ENCODE results near the gene AMMECR1. TPM values are rescaled to one million over a fixed set of nuclear protein-coding genes. Genes with fewer than 3 reads are reported as not detected.
A peak's percentile ranks its signal among the peaks of the same experiment; 100 is the strongest.
"Not testable (repeated sequence)": the region's sequence is repeated elsewhere in the genome, so short reads cannot be mapped to it uniquely, and the experiment has no call there.

AMMECR1 gene
- polyA plus RNA-seq, 2 donors, result 5.8 to 6.9 TPM

- peaks cover 0 to 1% of the 10 kb centered on the region in 2 donors for H3K27me3 ChIP-seq (ENCODE audit: control insufficient read depth in 1 of 2, insufficient read depth in 2 of 2, low read length in 2 of 2)
- H3K4me3 ChIP-seq (ENCODE audit: low read depth in 1 of 2, low read length in 2 of 2), result no peak overlapping the region
- no peak overlapping the region for H3K27ac ChIP-seq (ENCODE audit: low read depth in 2 of 2, low read length in 1 of 2)
- 68 to 70% methylated on average over 2 of the region's 2 CpGs for WGBS, 2 donors
- H3K9me3 ChIP-seq (ENCODE audit: control insufficient read depth in 2 of 2, insufficient read depth in 1 of 2, low read depth in 1 of 2, low read length in 1 of 2), result no peaks in the 10 kb centered on the region
- H3K36me3 ChIP-seq (ENCODE audit: control insufficient read depth in 2 of 2, insufficient read depth in 2 of 2, low read length in 1 of 2), result no peaks in the 10 kb centered on the region
- H3K4me1 ChIP-seq (ENCODE audit: control insufficient read depth in 2 of 2, insufficient read depth in 2 of 2, low read length in 1 of 2), result no peaks in the 10 kb centered on the region
Measured at GRCh38 chrX:110159865-110160264, 158.0 kb downstream of the AMMECR1 start.

- no peaks in the 10 kb centered on the region for H3K9me3 ChIP-seq (ENCODE audit: control insufficient read depth in 2 of 2, insufficient read depth in 1 of 2, low read depth in 1 of 2, low read length in 1 of 2)
- peaks cover 0 to 6% of the 10 kb centered on the region in 2 donors for H3K27me3 ChIP-seq (ENCODE audit: control insufficient read depth in 1 of 2, insufficient read depth in 2 of 2, low read length in 2 of 2)
- 59 to 78% methylated on average over 7 of the region's 7 CpGs for WGBS, 2 donors
- H3K36me3 ChIP-seq (ENCODE audit: control insufficient read depth in 2 of 2, insufficient read depth in 2 of 2, low read length in 1 of 2), result no peaks in the 10 kb centered on the region
- H3K4me3 ChIP-seq (ENCODE audit: low read depth in 1 of 2, low read length in 2 of 2), result no peak overlapping the region
- no peak overlapping the region for H3K27ac ChIP-seq (ENCODE audit: low read depth in 2 of 2, low read length in 1 of 2)
- H3K4me1 ChIP-seq (ENCODE audit: control insufficient read depth in 2 of 2, insufficient read depth in 2 of 2, low read length in 1 of 2), result no peaks in the 10 kb centered on the region
Measured at GRCh38 chrX:110159235-110159634, 158.7 kb downstream of the AMMECR1 start.

- Histone ChIP-seq H3K4me1 (ENCODE audit: control insufficient read depth in 2 of 2, insufficient read depth in 2 of 2, low read length in 1 of 2) (no peaks in the 10 kb centered on the region), H3K36me3 (ENCODE audit: control insufficient read depth in 2 of 2, insufficient read depth in 2 of 2, low read length in 1 of 2) (no peaks in the 10 kb centered on the region), H3K27me3 (ENCODE audit: control insufficient read depth in 1 of 2, insufficient read depth in 2 of 2, low read length in 2 of 2) (peaks cover 0 to 6% of the 10 kb centered on the region in 2 donors), H3K27ac (ENCODE audit: low read depth in 2 of 2, low read length in 1 of 2) (no peak overlapping the region), H3K4me3 (ENCODE audit: low read depth in 1 of 2, low read length in 2 of 2) (no peak overlapping the region), H3K9me3 (ENCODE audit: control insufficient read depth in 2 of 2, insufficient read depth in 1 of 2, low read depth in 1 of 2, low read length in 1 of 2) (no peaks in the 10 kb centered on the region)
- WGBS, 2 donors, result 56 to 84% methylated on average over 1 of the region's 1 CpG
Measured at GRCh38 chrX:110157444-110157843, 160.4 kb downstream of the AMMECR1 start.

DNA sequence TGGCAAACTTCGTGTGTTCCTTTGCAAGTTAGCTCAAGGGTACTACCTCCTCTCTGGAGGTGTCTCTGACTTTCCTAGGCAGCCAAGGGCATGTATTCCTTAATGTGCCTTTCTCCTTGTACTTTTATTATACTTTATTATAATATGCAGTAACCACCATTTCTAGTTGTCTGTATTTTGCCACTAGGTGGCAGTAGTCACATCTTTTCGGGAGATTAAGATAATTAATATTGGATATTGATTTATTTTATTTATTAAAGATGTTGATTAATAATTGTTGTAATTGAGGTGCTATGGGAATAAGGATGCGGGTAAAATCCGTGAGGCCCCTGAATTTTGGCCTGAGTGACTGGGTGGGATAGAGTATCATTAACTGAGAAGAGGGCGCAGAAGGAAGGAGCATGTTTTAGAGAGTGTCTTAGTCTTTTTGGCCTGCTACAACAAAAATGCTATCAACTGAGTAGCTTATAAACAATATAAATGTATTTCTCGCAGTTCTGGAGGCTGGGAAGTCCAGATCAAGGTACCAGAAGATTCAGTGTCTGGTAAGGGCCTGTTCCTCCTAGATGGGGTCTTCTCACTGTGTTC lies 161.6 kb downstream of the AMMECR1 start:
- WGBS, 2 donors, result 61 to 77% methylated on average over 6 of the region's 6 CpGs
- no peaks in the 10 kb centered on the region for H3K9me3 ChIP-seq (ENCODE audit: control insufficient read depth in 2 of 2, insufficient read depth in 1 of 2, low read depth in 1 of 2, low read length in 1 of 2)
- H3K4me3 ChIP-seq (ENCODE audit: low read depth in 1 of 2, low read length in 2 of 2), result no peak overlapping the region
- H3K27ac ChIP-seq (ENCODE audit: low read depth in 2 of 2, low read length in 1 of 2), result no peak overlapping the region
- peaks cover 0 to 6% of the 10 kb centered on the region in 2 donors for H3K27me3 ChIP-seq (ENCODE audit: control insufficient read depth in 1 of 2, insufficient read depth in 2 of 2, low read length in 2 of 2)
- no peaks in the 10 kb centered on the region for H3K36me3 ChIP-seq (ENCODE audit: control insufficient read depth in 2 of 2, insufficient read depth in 2 of 2, low read length in 1 of 2)
- H3K4me1 ChIP-seq (ENCODE audit: control insufficient read depth in 2 of 2, insufficient read depth in 2 of 2, low read length in 1 of 2), result no peaks in the 10 kb centered on the region

GRCh38 chrX:110155759-110156158 lies 162.1 kb downstream of the AMMECR1 start:
- Histone ChIP-seq H3K4me3 (ENCODE audit: low read depth in 1 of 2, low read length in 2 of 2) (no peak overlapping the region), H3K4me1 (ENCODE audit: control insufficient read depth in 2 of 2, insufficient read depth in 2 of 2, low read length in 1 of 2) (no peaks in the 10 kb centered on the region), H3K9me3 (ENCODE audit: control insufficient read depth in 2 of 2, insufficient read depth in 1 of 2, low read depth in 1 of 2, low read length in 1 of 2) (no peaks in the 10 kb centered on the region), H3K36me3 (ENCODE audit: control insufficient read depth in 2 of 2, insufficient read depth in 2 of 2, low read length in 1 of 2) (no peaks in the 10 kb centered on the region), H3K27me3 (ENCODE audit: control insufficient read depth in 1 of 2, insufficient read depth in 2 of 2, low read length in 2 of 2) (peaks cover 0 to 6% of the 10 kb centered on the region in 2 donors), H3K27ac (ENCODE audit: low read depth in 2 of 2, low read length in 1 of 2) (no peak overlapping the region)
- 73 to 100% methylated on average over 1 of the region's 1 CpG for WGBS, 2 donors

DNA sequence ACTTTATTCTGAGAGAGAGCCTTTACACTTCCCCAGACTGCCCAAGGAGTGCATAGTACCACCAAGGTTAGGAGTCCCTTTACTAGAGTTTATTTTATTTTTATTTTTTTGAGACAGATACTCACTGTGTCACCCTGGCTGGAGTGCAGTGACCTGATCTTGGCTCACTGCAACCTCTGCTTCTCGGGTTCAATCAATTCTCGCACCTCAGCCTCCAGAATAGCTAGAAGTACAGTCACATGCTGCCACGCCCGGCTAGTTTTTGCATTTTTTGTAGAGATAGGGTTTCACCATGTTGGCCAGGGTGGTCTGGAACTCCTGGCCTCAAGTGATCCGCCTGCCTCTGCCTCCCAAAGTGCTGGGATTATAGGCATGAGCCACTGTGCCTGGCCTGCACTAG lies 163.6 kb downstream of the AMMECR1 start:
- H3K27me3 ChIP-seq (ENCODE audit: control insufficient read depth in 1 of 2, insufficient read depth in 2 of 2, low read length in 2 of 2); H3K9me3 ChIP-seq (ENCODE audit: control insufficient read depth in 2 of 2, insufficient read depth in 1 of 2, low read depth in 1 of 2, low read length in 1 of 2); H3K4me1 ChIP-seq (ENCODE audit: control insufficient read depth in 2 of 2, insufficient read depth in 2 of 2, low read length in 1 of 2); H3K27ac ChIP-seq (ENCODE audit: low read depth in 2 of 2, low read length in 1 of 2); H3K36me3 ChIP-seq (ENCODE audit: control insufficient read depth in 2 of 2, insufficient read depth in 2 of 2, low read length in 1 of 2); H3K4me3 ChIP-seq (ENCODE audit: low read depth in 1 of 2, low read length in 2 of 2): not testable (repeated sequence)
- WGBS, 2 donors, result 74 to 93% methylated on average over 5 of the region's 5 CpGs

- Histone ChIP-seq H3K36me3 (ENCODE audit: control insufficient read depth in 2 of 2, insufficient read depth in 2 of 2, low read length in 1 of 2) (no peaks in the 10 kb centered on the region), H3K27ac (ENCODE audit: low read depth in 2 of 2, low read length in 1 of 2) (no peak overlapping the region), H3K4me1 (ENCODE audit: control insufficient read depth in 2 of 2, insufficient read depth in 2 of 2, low read length in 1 of 2) (no peaks in the 10 kb centered on the region), H3K9me3 (ENCODE audit: control insufficient read depth in 2 of 2, insufficient read depth in 1 of 2, low read depth in 1 of 2, low read length in 1 of 2) (no peaks in the 10 kb centered on the region), H3K4me3 (ENCODE audit: low read depth in 1 of 2, low read length in 2 of 2) (no peak overlapping the region), H3K27me3 (ENCODE audit: control insufficient read depth in 1 of 2, insufficient read depth in 2 of 2, low read length in 2 of 2) (peaks cover 0 to 9% of the 10 kb centered on the region in 2 donors)
- WGBS, 2 donors, result 82 to 91% methylated on average over 2 of the region's 2 CpGs
Measured at GRCh38 chrX:110153896-110154295, 164.0 kb downstream of the AMMECR1 start.

DNA sequence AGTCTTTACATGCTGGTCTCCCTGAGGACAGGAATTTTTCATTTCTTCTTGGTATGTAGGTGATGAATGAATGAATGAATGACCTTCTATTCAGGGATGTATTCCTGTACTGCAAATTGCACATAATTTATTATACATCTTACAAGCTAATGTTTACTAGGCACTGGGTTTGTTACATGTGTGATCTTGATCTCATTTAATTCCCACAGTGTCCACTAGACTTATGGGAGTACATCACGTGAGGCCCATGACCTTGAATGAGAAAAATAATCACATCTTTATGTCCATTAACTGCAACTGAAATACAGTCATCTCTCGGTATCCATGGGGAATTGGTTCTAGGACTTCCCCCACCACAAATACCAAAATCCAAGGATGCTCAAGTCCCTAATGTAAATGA lies 164.6 kb downstream of the AMMECR1 start:
- H3K9me3 ChIP-seq (ENCODE audit: control insufficient read depth in 2 of 2, insufficient read depth in 1 of 2, low read depth in 1 of 2, low read length in 1 of 2), result no peaks in the 10 kb centered on the region
- WGBS, 2 donors, result 81 to 96% methylated on average over 2 of the region's 2 CpGs
- peaks cover 0 to 9% of the 10 kb centered on the region in 2 donors for H3K27me3 ChIP-seq (ENCODE audit: control insufficient read depth in 1 of 2, insufficient read depth in 2 of 2, low read length in 2 of 2)
- no peak overlapping the region for H3K27ac ChIP-seq (ENCODE audit: low read depth in 2 of 2, low read length in 1 of 2)
- no peaks in the 10 kb centered on the region for H3K36me3 ChIP-seq (ENCODE audit: control insufficient read depth in 2 of 2, insufficient read depth in 2 of 2, low read length in 1 of 2)
- H3K4me1 ChIP-seq (ENCODE audit: control insufficient read depth in 2 of 2, insufficient read depth in 2 of 2, low read length in 1 of 2), result no peaks in the 10 kb centered on the region
- no peak overlapping the region for H3K4me3 ChIP-seq (ENCODE audit: low read depth in 1 of 2, low read length in 2 of 2)

DNA sequence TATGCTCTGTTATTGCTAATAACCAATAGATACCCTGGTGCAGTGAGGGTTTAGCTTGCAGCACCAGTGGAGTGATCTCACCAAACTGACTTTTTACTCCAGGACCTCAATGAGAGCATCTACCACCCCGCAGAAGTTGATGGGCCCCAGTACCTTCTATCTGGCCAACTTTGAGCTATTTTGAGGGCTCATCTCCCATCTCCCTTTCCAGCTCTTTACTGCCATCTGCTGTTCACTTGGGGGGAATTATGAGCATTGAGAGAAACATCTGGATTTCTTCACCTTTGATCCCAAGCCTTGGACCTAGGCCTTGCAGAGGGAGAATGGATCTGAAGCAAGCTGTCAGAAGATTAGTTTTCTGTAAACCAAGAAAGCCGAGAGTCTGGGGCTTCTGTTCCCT lies 171.4 kb downstream of the AMMECR1 start:
- H3K9me3 ChIP-seq (ENCODE audit: control insufficient read depth in 2 of 2, insufficient read depth in 1 of 2, low read depth in 1 of 2, low read length in 1 of 2), result no peaks in the 10 kb centered on the region
- WGBS, 2 donors, result 15 to 21% methylated on average over 2 of the region's 2 CpGs
- peaks cover 0 to 8% of the 10 kb centered on the region in 2 donors for H3K4me1 ChIP-seq (ENCODE audit: control insufficient read depth in 2 of 2, insufficient read depth in 2 of 2, low read length in 1 of 2)
- peaks cover 0 to 2% of the 10 kb centered on the region in 2 donors for H3K36me3 ChIP-seq (ENCODE audit: control insufficient read depth in 2 of 2, insufficient read depth in 2 of 2, low read length in 1 of 2)
- H3K4me3 ChIP-seq (ENCODE audit: low read depth in 1 of 2, low read length in 2 of 2), result no peak overlapping the region
- H3K27ac ChIP-seq (ENCODE audit: low read depth in 2 of 2, low read length in 1 of 2), result no peak overlapping the region
- peaks cover 0 to 2% of the 10 kb centered on the region in 2 donors for H3K27me3 ChIP-seq (ENCODE audit: control insufficient read depth in 1 of 2, insufficient read depth in 2 of 2, low read length in 2 of 2)

GRCh38 chrX:110145854-110146253 lies 172.0 kb downstream of the AMMECR1 start:
- peaks cover 0 to 8% of the 10 kb centered on the region in 2 donors for H3K4me1 ChIP-seq (ENCODE audit: control insufficient read depth in 2 of 2, insufficient read depth in 2 of 2, low read length in 1 of 2)
- H3K4me3 ChIP-seq (ENCODE audit: low read depth in 1 of 2, low read length in 2 of 2), result no peak overlapping the region
- WGBS, 2 donors, result 15 to 24% methylated on average over 4 of the region's 4 CpGs
- H3K9me3 ChIP-seq (ENCODE audit: control insufficient read depth in 2 of 2, insufficient read depth in 1 of 2, low read depth in 1 of 2, low read length in 1 of 2), result no peaks in the 10 kb centered on the region
- peak overlapping the region in 1 of 2 donors; percentile 7 for H3K27ac ChIP-seq (ENCODE audit: low read depth in 2 of 2, low read length in 1 of 2)
- H3K36me3 ChIP-seq (ENCODE audit: control insufficient read depth in 2 of 2, insufficient read depth in 2 of 2, low read length in 1 of 2), result peaks cover 0 to 2% of the 10 kb centered on the region in 2 donors
- H3K27me3 ChIP-seq (ENCODE audit: control insufficient read depth in 1 of 2, insufficient read depth in 2 of 2, low read length in 2 of 2), result peaks cover 0 to 2% of the 10 kb centered on the region in 2 donors
